Right hindlimb (tissue), 1 donor: ENCODE data around the gene AQR.
A peak's percentile ranks its signal among the peaks of the same experiment; 100 is the strongest.
"Not testable (repeated sequence)": the region's sequence is repeated elsewhere in the genome, so short reads cannot be mapped to it uniquely, and the experiment has no call there.

ENCODE experiments used
- DNase-seq: peaks from one replicate; pipeline ENCODE4 v3.0.0-alpha.2; 2018

AQR gene

DNA sequence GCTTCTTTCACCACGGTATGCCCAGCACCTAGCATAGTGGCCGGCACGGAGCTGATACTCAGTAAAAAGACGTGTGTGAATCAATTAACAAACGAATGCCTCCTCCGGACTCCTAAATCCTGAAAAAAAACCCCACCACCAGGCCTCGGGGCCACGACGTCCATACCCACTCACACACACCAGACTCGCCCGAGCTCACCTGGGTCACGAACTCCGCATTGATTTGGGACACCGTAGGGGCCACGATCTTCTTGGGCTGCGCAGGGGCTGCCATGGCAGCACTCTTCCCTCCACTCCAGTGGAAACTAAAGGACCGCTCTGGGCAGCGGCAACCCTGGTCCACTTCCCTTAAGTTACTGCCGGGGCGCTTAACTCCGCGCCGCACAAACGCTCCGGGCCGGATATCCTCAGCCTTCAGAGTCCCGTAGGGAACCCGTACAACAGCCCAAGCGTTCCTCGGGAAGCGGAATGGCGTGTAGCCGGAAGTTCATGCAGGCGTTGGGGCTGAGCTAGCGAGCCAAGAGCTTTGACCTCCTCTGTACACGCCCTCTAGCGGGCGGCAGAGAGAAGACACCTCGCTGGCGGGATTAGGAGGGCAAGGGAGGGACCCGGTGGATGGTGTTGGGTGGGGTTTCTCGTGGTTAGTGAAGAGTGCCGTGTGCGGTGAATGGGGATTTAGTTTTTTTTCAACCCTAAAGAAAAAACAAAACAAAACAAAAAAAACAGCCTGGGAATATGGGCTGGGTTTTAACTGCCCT, at the start of gene AQR:
Gene AQR (minus strand): TSS at position 403 of the 758 bp plus-strand sequence. CDS start 129 bp downstream, at position 274.
- peak; percentile 97 for DNase-seq

DNA sequence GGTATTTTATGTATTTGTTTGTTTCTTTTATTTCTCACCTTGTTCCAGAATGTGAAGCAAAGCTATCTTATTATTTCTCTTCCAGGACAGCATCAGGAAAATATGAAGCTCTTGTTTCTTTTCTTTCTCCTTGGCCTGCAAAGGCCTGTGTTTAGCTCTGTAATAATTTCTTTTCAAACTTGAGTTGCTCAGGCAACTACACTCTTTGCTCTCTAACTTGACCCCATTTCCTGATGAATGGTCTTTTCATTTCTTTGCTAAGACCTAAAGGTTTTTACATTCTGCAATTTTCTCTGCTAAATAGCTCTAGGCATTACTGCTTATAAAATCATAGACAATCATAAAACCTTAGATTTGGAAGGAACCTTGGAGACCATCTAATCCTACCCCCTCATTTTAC, 44.7 kb upstream of the AQR start:
- no peak for DNase-seq

DNA sequence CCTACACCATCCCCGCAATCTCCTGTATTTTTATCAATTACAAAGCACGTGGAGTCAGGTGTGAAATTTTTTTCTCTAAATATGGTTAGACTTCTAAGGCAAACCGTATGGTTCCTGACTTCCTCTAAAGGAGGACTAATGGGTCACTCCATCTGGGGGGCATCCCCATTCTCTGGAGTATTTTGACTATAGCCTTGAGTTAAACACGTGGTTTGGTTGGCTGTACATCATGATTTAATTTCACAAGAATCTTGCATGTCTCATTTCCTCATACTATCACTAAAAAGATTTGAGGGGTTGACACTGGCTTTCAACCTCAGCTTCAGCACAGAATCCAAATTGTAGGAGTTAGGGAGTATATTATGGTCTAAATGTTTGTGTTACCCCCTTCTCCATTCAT, 43.8 kb upstream of the AQR start:
- DNase-seq = no peak

DNA sequence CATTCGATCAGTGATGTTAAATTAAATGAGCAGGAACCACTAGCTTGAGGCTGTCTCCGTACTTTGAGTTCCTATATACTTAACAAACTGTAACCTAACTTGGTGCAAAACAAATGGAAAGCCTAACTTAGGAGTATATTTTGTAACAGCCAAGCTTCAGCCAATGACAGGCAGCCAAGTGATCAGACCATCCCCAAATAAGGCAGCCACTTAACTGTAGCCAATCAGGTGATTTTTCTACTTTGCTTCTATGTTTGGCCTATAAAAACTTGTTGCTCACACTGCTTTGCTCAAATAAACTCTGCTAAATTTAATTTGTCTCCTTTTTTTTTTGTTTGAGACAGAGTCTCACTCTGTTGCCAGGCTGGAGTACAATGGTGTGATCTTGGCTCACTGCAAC, 37.9 kb upstream of the AQR start:
- no peak for DNase-seq

DNA sequence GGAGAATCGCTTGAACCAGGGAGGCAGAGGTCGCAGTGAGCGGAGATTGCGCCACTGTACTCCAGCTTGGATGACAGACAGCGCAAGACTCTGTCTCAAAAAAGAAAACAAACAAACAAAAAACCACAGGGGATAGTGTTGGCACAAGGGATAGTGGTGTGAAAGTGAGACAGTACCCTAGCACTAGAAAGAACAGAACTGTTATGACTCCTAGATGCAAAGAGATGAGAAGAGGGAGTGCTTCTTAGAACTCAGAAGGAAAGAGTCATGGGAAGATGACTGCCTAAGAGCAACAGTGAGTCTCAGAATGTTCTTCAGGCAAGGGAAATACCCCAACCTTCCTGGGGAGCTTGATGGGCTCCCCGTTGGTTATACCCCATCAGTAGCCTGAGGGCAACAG, 36.4 kb upstream of the AQR start:
- no peak for DNase-seq

DNA sequence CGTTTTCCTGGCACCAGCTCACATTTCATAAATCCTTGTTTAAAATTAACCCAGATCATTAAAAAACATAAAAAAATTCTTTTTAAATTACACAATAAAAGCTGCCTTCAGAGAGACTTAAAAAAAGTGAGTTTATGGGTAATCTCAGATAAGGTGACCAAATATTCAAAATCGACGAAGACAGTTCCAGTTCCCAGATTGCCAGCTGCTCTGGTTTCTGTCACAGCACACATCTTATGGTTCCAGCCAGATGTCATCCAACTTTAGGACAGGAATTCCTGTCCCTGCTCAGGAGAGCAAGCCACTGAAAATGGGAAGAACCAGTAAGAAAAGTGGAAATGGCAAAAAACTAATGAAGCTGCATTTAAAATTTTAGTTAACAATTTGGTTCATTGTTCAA, 34.4 kb upstream of the AQR start:
- no peak for DNase-seq

DNA sequence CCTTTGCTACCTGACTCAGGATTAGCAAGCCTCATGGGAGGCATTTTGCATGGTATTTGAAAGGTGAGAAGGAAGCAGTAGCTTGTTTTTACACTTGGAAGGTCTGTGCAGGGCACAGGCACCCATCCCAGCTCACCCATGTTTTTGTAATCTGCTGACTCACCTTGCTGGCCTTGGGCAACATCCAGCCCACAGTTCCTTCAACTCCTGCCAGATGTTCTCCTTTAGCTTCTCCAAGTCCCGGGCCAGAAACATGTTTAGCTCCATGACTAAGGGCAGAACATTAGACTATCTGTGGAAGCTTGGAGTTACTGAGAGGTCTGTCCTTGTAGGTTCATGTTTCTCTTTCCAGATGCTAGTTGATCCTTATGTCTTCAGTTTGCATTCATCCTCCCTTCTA, 31.0 kb upstream of the AQR start:
- DNase-seq = no peak

DNA sequence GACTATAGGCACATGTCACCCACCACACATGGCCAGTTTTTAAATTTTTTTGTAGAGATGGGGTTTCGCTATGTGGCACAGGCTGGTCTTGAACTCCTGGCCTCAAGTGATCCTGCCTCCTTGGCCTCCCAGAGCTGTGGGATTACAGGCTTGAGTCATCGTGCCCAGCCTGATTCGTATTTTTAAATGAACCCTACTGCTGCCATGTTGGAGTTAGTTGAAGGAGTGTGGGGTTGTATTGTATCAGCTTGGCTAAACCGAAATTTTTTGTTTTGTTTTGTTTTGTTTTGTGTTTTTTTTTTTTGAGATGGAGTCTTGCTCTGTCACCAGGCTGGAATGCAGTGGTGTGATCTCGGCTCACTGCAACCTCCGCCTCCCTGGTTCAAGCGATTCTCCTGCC, 30.4 kb upstream of the AQR start:
- DNase-seq = no peak

DNA sequence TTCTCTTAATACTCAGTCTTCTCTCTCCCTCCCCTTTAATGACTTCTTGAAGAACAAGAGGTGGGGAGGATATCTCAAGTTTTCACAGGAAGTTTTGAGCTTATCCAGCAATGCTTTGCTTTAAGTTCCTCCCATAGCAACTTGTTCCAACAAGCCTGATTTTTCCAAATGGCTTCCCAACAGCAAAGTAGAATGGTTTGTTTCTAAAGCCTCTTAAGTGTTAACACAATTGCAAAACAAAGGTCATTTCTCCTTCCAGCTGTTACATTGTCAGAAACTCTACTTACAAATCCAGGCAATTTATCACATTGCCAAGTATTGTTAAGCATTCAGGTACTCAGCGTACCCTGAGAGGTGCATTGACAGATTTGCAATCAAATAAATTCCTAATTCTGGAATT, 25.4 kb upstream of the AQR start:
- no peak for DNase-seq

DNA sequence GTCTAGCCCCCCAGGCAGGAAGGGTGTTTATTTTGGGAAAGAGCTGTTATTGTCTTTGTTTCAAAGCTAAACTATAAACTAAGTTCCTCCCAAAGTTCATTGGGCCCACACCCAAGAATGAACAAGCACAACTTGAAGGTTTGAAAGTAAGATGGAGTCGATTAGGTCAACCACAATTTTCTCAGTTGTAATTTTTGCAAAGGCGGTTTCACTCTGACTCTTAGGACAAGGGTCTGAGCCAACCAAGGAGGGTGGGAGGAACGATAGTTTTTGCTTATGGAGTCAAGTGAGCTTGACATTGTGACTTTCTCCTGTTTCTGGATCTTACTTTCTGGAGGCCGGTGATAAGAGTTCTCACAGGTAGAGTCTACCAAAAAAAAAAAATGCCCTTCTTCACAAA, 24.3 kb upstream of the AQR start:
- DNase-seq = no peak

DNA sequence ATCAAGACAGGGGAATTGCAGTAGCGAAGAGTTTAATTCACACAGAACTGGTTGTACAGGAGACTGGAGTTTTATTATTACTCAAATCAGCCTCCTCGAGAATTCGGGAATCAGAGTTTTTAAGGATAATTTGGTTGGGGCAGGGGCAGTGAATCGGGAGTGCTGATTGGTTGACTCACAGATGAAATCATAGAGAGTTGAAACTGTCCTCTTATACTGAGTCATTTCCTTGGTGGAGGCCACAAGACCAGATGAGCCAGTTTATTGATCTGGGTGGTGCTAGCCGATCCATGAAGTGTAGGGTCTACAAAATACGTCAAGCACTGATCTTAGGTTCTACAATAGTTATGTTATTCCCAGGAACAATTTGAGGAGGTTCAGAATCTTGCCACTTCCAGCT, 23.9 kb upstream of the AQR start:
- DNase-seq = no peak

DNA sequence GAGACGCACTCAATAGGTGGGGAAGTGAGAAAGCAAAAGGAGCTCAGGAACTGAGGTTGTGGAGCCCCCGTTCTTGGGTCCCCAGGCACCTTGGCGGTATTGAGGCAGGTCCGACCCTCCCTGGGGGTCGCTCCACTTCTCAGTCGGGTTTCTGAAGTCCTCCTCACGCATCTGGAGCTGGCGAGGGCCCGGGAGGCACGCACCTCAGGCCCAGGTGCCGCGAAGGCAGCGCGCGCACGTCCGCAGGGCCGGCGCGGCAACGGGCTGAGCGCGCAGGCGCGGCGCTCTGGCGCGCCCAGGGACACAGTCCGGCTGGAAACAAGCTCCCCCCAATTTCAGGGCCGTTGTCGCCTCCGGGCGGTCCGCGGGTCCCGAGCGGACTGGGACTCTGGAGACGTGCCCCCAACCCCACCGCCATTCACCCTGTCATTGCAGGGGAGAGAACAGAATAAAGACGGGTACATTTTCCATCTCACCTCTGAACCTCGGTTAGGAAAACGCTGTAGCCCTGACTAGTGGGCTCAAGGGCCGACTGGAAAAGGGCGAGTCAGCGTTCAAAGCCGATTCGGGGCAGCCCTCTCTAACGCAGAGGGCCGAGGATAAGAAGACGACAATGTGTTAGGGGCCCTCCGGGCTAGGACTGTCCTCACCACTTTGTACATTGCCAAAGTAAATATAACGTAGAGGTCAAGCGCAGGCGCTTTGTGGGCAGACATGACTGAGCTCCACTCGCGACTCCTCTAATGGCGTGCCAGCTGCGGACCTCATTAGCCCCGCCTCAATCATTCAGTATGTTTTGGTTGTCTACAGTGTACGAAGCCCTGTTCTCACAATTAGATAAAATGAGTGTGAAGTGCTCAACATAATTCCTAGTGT, 18.7 kb upstream of the AQR start, which contains the start of gene ZNF770:
Gene ZNF770 (minus strand): TSS at position 261 of the 876 bp plus-strand sequence. CDS start 4,853 bp downstream, outside the sequence.
- DNase-seq = peak; percentile 88

DNA sequence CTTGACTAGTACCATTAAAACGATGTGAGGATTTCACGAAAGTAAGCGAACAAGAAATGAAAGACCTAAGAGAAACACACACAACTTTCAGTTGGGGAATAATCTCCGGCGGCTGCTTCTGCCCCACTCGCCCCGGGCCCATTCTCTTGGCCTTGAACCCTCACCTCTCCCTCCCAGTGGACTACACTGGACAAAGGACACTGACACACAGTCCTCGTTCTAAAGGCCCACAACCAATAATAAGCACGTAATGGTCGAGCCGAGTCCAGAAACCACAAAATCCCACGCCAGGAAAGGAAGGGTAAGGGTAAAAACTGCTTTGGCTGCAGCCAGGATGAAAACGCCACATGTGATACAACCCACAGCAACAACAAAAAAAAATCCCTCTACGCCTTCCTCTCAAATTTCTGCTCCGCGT, 18.1 kb upstream of the AQR start:
- no peak for DNase-seq

DNA sequence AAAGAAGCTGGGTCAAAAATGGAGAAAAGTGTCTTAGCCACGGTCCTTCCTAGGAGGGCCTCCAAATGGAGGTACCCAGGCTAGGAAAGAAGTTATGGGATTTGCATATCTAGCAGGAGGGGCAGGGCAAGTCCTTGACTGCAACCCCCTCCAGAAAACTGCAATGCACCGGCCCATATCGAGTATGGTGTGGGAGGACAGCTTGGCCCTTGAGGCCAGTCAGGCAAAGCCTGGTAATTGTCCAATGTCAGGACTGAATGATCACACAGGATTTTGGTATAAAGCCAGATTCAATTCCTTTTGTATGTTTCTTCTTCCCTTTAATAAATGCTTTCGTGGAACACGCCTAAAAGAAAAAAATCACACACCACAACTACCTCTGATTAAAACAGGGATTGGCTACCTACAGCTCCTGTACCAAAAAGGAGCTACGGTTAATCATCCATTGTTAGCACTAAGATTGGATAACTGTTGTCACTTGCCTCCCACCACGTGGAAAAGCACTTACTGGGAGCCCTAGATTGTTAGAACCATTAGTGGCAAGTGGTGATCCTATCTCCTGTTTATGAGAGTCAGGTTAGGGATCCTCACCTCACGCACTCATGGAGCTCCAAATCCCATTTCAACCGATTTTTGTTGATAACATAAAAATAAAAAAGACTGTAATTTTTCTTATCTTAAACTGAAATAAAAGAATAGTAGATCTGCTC, 17.4 kb upstream of the AQR start:
- DNase-seq = no peak

DNA sequence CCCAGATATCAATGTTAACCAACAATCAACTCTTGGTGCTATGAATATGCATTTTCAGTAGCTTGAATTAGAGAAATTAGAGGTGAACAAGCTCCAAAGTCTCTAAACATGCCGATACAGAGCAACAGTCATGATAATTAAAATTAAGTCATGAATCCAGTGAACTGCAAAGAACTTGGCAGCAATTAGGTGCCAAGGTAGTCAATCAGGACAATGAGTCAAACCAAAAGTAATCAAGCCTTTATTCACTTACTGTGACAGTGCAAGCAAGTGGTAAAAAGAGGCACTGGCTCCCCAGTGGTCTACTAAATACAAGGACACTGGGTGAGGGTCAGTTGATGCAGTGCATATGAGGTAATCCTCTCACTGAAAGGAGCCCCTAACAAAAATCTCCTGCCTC, 16.8 kb upstream of the AQR start:
- DNase-seq = no peak

DNA sequence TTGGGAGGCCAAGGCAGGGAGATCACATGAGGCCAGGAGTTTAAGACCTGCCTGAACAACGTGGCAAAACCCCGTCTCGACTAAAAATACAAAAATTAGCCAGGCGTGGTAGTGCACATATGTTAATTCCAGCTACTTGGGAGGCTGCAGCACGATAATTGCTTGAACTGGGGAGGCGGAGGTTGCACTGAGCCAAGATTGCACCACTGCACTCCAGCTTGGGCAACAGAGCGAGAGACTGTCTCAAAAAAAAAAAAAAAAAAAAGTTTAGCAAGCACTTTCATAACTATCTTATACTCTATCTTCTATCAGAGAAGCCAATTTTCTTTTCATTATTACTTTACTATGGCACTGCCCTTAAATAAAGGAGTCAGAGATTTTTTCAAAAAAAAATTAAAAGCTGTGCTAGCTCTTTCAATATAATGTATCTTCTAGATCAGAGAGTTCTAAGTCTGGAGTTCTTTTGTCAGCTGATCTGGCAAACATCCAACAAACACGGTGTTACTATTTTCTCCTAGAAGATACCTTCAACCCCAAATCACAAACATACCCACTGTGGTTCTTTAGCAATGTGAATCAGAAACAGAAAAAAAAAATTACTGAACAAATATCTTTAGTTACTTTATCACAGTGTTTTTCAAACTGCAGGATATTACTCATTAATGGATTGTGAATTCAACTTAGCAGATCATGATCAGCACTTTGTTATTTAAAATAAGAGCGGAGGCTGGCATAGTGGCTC, 15.5 kb upstream of the AQR start:
- DNase-seq = no peak

DNA sequence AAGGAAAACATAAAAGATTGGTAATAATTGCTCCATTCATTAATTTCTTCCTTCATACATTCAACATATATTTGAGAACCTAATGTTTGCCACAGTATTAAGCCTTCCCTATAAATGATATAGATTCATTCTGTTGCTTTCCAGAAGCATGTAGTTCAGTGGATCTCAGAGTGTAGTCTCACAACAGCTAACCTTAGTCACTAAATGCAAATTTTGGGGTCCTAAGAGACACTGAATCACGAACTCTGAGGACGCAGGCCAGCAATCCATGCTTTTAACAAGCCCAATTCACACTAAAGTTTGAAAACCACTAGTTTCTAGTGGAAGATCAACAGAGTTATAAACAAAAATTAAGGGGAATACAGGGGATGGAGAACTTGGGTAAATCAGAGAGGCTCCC, 7.2 kb upstream of the AQR start:
- DNase-seq = no peak

DNA sequence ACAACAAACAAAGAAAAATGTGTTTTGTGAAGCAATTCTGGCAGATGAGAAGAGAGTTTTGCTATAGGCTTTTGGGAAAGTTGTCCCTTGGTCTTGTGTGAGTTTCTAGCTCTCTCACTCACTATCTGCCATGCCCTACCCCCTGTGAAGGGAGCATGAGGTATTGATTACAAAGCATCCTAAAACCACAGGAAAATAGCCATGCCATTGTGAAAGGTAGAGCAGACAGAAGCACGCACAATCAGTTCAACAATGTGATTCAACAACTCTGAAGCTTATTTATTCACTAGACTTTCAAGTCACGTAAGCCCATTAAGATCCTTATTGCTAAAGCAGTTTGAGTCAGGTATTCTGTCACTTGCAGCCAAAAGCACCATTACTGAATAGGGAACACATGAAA, 6.5 kb upstream of the AQR start:
- no peak for DNase-seq

DNA sequence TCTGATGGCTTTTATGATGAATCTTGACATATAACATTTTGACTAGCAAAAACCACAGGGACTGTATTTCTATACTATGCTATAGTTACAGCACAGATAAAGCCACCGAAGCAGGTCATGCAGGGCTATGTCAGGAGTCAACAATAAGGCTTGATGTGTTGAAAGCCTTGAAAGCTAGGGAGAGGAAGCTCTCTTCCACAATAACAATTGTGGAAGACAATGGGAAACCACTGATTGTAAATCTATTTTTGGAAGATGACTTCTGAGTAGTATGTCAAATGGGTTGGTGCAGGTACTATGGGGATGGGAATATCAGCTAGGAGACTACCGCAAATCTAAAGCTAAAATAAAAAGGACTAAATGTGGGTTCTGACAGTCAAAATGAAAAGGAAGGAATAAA, 4.0 kb upstream of the AQR start:
- DNase-seq = no peak

DNA sequence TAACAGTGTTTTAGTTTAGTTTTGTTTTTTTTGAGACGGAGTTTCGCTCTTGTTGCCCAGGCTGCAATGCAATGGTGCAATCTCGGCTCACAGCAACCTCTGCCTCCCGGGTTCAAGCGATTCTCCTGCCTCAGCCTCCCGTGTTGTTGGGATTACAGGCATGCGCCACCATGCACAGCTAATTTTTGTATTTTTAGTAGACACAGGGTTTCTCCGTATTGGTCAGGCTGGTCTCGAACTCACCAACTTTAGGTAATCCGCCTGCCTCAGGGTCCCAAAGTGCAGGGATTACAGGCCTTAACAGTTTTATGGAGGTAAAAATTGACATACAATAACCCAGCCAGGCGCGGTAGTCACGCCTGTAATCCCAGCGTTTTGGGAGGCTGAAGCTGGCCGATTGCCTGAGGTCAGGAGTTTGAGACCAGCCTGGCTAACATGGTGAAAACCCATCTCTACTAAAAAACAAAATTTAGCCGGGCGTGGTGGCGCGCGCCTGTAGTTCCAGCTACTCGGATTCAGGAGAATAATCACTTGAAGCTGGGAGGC, 629 bp upstream of the AQR start:
- DNase-seq = not testable (repeated sequence)

DNA sequence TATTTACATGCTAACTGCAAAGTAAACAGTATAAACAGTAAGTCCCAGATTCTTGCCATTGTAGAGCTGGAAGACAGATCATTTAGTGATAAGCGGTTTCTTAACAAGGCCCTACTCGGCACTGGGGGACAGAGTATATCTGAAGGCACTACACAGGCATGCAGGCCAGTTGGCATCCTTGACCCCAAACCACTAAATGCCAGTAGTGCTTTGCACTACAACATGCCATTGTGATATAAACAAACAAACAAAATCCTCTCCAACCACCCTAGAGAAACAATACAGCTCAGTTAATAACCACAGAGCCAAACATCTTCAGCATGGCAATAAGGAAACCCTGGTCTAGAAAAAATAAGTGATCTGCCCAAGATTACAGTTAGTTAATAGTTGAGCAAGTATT, 5.3 kb downstream of the AQR start:
- DNase-seq = no peak

DNA sequence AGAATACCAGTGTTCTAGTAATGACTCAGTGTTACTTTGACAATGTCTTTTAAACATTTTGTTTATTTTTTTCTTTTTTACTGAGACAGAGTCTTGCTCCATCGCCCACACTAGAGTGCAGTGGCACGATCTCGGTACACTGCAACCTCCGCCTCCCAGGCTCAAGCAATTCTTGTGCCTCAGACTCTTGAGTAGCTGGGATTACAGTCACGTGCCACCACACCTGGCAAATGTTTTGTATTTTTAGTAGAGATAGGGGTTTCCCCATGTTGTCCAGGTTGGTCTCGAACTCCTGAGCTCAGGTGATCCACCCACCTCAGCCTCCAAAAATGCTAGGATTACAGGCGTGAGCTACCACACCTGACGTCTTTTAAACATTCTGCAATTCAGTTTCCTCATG, 15.7 kb downstream of the AQR start:
- DNase-seq = no peak

DNA sequence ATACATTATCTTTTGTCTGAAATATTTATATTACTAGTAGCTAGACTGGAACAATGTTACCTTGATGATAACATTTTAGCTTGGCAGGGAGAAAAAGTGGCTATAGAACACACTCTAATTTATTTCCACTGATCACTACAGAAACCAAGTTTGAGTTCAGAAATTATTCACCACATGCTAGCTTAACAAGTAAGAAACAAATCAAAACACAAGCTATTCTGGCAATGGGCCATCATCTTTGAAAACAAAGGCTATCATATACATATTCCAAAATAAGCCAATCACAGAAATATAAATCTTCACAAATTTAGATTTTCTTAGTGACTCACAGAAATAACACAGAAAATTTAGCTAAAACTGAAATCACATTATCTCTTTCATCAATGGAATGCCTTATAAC, 17.1 kb downstream of the AQR start:
- no peak for DNase-seq
